GM19438 (cell line): Measurements from ENCODE around the gene TTK.

Experiments
- ATAC-seq: cut with Tn5 transposase; IDR thresholded peaks from one replicate; pipeline ENCODE4 v1.9.1; 2021; ENCODE audit warnings: low read depth; ENCODE audit not compliant: unreplicated experiment

TTK gene

DNA sequence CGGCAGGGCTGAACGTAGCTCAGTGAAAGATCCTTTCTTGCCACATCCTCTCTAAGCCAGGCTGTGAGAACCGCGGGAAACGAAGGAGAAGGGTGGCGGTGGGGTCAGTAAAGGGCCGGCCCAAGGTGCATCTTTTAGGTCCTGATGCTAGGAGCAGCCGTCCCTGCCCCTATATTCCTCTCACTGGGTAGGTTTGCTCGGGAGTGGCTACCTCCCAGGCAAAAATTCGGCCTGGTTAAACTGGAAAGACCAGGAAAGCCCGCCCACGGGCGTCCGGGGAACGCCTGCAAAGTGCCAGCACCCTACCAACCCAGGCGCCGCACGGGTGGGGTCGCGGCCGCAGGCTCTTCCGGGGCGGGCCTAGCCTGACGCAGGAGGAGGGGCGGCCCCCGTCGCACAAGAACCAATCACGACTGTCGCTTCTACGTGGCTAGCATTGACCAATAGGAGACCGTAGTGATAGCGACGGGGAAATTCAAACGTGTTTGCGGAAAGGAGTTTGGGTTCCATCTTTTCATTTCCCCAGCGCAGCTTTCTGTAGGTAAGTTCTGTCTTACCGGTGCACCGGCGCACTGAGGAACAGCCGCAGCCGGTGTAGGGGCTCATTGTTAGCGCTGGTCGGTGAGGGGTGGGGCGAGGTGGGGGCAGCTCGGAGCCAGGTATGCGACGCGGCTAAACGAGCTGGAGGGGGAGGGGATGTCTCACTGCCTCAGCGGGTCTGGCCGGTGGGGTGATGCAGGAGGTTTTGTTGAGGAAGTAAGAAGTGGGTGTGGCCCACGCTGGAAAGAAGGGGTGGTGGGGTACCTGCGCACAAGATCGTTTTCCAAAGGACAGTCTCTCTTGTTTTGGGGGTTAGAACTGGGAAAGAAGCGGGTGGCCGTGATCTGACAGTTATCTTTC, at the start of gene TTK:
TTK (plus strand) TSS at position 477 of the 900 bp plus-strand sequence. CDS start 1,195 bp downstream, outside the sequence.
- ATAC-seq: peak; percentile 100

DNA sequence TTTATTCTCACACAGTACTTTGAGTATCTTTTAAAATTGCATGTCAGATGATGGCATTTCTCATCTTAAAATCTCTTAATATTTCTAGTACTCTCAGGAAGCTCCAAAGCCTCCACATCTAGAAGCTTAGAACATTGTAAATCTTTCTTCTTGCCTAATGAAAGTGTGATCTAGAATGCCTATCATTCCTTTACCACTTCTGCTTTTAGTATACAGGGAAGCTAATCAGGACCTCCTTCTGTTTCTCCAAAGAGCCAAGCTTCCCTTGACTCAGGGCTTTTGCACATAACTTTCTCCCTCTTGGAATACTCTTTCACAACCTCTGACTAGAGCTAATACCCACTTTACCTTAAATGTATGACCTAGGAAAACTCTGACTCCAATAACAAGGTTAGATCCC, 49.6 kb upstream of the TTK start:
- no peak for ATAC-seq

DNA sequence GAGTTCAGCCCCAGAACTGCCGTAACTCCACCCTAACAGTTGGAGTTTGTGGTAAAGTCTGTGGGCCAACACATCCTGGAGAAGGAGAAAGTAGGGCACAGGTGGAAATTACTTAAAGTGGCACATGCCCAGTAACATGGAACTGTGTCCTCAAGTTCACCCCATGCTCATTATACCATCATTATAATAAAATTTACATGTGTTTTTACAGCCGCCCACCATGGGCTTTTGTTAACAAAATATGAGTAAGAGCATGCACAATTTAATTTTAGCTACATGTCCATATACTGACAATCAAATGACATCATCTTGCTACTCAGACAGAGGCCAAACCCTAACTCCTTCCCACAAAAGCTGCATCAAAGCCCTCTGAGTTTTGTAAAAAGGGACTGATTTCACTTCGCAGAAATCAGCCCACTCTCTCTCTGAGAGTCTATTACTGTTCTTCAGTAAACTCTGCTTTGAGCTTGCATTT, 39.8 kb upstream of the TTK start:
- ATAC-seq: no peak

DNA sequence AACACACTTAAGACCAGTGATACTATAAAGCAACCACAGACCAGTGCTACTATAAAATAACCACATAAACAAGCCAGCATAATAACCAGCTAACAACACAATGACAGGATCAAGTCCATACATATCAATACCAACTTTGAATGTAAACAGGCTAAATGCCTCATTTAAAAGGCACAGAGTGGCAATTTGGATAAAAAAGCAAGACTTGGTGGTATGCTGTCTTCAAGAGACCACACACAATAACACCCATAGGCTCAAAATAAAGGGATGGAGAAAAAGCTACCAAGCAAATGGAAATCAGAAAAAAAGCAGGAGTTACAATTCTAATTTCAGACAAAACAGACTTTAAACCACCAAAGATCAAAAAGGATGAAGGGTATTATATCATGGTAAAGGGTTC, 37.3 kb upstream of the TTK start:
- no peak for ATAC-seq

DNA sequence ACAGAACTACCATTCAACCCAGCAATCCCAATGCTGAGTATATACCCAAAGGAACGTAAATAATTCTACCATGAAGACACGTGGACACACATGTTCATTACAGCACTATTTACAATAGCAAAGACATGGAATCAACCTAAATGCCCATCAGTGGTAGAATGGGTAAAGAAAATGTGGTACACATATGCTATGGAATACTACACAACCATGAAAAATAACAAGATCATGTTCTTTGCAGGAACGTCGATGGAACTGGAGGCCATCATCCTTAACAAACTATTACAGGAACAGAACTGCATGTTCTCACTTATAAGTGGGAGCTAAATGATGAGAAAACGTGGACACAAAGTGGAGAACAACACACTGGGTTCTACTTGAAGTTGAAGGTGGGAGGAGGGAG, 34.7 kb upstream of the TTK start:
- ATAC-seq: no peak

DNA sequence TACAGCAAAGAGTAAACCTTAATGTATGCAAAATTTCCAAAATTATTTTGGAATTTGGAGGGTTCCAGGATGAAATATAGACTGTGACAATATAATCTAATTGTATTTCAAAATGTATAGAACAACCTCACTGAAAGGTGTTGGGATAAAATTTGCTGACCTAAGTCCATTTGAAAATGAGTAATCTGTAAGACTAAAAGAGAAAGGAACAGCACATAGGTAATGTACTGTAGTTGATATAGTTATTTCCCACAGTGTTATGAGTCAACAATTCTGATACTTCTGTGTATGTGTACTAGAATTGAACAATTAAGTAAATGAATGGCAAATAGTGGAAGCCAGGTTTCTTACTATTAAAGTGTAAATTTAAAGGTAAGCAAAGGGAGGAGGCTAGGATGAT, 33.3 kb upstream of the TTK start:
- ATAC-seq: no peak

DNA sequence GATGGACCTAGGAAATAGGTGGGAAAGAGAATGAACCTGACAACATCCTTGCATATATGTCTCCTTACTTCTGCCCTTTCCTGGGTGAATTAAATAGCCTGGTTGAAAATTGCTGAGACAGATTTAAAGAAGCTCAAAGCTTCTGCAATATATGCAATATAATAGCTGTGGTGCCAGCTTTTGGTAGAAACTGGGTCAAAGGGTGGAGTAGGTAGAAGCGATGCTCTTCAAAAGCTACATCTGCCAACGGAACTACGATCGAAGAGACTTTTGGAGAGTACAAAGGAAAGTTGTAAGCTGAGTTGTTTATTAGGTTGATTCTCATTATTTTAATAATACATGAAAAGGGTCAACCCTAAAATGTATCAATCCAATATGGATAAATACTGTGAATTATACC, 22.8 kb upstream of the TTK start:
- no peak for ATAC-seq

DNA sequence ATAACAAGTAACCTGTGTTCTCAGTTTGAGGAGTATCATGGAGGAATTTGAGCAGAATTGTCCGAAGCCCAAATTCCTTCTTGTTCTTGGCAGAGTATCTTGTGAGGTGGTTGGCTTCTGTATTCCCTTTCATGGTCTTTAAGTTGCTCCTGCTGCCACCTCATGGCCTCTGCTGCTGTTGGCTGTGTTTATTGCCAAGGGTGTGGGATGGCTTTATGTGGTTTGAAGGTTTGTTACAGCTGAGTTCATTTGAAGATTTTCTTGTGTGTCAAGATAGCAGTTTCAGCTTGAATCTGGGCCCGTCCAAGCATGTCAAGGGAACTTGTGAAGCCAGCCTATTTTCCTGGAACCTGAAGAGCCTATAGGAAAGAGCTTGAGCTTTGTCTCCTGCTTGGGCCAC, 20.2 kb upstream of the TTK start:
- peak; percentile 75 for ATAC-seq

DNA sequence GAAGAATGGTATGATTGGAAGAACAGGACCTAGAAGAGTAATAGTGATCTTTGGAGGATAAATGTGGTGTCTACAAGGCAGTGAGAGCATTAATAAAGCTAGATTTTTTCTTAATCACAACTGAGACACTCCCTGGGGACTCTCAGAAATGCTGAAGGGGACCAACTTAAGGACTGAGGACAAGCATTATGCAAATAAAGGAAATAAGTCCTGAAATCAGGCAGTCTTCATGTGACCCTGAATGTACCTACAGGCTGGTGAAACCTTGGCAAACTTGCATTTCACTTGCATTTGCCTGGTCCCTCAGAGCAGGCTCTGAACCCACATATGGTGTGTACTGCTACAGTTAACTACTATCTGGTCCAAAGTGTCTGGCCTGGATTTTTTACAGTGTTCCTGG, 19.3 kb upstream of the TTK start:
- no peak for ATAC-seq

DNA sequence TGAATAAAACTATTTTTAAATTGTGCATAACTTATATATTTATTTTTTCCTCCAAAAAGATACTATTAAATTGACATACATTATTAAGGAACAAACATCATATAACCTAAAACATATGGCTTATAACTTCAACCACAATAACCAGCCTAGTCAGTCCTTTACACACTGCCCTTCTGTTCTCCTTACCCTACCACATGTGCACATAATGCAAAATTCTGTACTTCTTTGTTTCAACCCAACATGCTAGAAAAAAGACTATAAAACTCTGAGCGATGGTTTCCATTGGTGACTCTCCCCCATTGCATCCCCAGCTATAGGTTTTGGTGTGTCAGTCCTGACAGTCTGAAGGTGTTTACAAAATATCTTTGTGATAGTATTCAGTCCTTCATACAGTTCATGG, 14.8 kb upstream of the TTK start:
- ATAC-seq: no peak

DNA sequence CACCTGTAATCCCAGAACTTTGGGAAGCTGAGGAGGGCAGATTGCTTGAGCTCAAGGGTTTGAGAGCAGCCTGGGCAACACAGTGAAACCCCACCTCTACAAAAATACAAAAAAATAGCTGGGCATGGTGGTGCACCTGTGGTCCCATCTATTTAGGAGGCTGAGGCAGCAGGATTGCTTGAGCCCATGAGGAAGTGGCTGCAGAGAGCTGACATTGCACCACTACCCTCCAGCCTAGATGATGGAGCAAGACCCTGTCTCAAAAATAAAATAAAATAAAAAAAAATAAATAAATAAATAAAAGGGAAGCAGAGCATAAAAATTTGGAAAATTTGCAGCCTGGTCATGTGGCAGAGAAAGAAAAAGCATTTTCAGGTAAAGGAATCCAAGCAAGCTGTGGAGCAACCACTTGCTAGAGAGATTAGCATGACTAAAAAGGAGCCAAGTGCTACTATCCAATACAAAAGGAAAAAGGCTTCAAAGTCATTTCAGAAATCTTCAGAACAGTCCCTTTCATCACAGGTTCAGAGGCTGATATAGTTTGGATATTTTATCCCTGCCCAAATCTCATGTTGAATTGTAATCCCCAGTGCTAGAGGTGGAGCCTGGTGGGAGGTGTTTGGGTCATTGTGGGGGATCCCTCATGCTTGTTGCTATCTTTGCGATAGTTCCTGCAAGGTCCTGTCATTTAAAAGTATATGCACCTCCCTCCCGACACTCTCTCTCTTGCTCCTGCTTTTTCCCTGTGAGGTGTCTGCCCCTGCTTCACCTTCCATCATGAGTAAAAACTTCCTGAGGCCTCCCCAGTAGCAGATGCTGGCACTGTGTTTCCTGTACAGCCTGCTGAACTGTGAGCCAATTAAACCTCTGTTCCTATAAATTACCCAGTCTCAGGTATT, 11.2 kb upstream of the TTK start:
- no peak for ATAC-seq

DNA sequence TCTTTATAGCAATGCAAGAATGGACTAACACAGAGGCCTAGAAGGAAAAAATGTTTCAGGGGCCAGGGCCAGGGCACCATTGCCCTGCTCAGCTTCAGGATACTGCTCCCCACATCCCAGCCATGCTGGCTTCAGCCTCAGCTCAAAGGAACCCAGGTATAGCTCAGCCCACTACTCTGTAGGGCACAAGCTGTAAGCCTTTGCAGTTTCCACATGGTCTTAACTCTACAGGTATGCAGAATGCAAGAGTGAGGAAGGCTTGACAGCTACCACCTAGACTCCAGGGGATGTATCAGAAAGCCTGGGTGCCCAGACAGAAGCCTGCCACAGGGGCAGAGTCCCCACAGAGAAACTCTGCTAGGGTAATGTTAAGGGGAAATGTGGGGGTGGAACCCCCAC, 10.5 kb upstream of the TTK start:
- no peak for ATAC-seq

DNA sequence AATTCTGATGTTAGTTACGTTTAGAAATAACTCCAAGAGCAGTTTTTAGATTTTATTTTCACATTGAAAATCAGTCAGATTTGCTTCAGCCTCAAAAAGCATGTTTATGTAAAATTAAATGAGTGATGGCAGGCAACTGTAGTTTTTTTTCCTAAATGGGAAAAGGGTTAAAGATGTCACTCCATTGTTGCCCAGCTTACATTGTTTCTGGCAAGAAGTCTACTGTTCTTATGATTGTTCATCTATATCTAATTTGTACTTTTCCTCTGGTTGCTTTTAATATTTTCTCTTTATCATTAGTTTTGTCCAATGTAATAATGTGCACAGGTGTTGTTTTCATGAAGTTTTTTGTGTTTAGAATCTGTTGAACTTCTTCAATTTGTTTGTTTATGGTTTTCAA, 6.7 kb upstream of the TTK start:
- no peak for ATAC-seq

DNA sequence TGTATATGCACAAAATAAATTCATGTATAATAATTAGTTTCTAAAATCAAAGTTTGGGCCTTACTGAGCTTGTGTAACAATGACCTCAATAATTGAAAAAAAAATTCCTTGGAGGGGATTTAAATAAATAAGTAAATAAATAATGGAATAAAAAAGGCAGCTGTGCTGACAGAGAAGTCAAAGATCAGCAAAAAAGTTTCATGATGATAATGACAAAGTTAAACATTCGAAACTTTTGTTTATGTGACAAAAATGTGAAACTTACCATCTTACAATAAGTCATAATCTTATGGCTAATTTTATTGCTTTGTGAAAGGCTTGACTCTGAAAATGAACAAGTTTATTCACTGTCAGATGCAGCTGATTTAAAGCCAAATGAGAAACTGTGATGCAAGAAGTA, 3.1 kb upstream of the TTK start:
- ATAC-seq: no peak

DNA sequence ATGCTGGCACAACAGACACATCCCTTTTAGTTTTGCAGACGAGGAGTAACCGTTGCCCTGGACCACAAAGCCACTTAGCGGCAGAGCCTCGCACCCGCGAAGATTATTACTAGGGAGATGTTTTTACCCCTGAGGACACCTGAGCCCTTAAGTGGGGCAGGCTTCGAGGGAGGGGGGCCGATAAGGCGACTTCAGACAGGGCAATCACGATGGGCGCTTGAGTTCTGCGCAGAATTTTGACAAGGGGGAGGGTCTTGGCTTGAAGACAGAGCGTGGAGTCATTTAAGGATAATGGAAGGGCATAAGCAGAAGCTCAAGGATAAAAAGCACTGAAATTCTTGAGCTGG, 650 bp upstream of the TTK start:
- peak; percentile 12 for ATAC-seq

DNA sequence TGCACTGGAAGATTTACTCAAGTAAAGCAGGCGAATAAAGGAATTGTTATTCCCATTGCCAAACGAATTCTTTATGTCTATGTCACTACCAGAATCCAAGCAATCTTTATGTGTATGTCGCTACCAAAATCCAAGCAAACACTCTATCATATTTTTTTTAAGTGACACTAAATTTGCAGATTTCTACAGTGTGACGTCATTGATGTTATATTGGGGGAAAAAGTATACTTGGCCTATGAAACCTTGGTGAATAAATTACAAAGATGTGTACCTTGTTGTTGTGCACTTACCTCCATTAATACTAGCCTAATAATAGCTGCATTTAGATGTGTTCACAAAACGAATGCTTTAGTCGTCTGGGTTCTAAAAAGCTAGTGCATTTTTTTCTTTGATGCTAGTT, 957 bp downstream of the TTK start:
- ATAC-seq: no peak

DNA sequence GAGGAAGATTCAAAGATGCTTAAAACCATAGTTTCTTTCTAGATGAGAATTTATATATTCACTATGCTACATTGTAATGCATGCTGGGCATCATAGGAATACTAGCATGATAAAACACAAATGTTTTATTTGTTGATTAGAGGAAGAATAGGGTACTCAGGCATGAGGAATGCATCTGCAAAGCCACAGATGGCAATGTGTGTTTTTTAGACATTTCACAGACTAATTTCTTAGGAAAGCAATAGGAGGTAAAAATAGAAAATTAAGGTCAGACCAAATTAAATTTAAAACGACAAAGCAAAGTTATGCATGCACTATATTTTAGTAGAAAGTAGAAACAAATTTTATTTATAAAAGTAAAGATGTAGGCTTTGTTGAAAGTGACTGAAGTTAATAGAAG, 2.1 kb downstream of the TTK start:
- ATAC-seq: no peak

DNA sequence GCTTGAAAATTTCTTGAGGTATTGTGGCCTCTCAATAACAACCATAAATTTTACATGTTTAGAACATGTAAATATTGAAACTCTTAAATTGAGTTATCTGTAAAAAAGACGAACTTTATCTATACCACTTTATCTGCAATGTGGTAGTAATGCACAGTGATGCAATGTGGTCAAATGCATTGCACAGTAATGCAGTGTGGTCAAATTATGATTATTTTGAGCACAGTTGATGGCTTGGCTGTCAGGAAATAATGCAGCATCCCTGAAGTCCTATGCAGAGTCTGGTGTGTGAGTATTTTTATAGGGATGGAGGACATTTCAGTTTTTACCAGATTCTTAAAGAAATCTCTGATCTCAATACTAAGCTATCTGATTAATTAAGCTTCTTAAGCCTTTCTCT, 5.1 kb downstream of the TTK start:
- no peak for ATAC-seq

DNA sequence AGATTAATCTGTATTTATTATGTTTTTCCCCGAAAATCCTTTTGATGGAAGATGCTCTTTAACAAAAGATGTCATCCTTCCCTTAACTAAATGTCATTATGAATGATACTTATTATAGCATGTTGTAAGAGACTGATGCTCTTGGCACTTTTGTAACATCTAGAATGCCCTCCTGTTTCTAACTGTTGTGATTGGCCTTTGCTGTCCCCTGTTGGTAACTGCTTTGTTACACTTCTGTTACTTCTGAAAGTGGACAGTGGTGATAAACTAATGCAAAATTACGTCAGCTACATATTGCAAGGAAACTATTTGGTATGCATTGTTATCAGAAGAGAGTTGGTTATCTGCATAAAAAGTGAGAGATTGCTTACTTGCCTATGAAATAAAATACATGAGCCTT, 5.8 kb downstream of the TTK start:
- ATAC-seq: no peak

DNA sequence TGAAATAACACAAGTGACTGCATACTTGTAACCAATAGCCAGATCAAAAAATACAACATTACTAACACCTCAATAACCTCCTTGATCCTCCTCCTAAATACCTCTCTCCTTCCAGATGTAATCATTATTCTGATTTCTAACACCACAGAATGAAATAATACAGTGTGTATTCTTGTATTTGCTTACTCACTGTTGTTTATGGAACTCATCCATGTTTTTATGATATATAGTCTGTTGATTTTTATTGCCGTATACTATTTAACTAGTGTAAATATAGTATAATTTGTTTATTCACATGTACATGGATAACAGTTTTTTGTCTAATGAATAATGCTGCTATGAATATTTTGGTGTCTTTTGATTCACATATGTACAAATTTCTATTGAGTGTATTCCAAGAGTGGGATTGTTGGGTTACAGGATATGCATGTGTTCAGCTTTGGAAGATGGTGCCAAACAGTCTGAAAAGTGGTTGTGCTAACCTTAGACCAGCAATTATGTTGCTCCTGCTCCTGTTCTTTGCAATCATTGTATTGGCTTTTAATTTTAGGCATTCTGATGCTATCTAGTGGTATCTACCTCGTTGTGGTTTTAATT, 11.5 kb downstream of the TTK start:
- ATAC-seq: no peak

DNA sequence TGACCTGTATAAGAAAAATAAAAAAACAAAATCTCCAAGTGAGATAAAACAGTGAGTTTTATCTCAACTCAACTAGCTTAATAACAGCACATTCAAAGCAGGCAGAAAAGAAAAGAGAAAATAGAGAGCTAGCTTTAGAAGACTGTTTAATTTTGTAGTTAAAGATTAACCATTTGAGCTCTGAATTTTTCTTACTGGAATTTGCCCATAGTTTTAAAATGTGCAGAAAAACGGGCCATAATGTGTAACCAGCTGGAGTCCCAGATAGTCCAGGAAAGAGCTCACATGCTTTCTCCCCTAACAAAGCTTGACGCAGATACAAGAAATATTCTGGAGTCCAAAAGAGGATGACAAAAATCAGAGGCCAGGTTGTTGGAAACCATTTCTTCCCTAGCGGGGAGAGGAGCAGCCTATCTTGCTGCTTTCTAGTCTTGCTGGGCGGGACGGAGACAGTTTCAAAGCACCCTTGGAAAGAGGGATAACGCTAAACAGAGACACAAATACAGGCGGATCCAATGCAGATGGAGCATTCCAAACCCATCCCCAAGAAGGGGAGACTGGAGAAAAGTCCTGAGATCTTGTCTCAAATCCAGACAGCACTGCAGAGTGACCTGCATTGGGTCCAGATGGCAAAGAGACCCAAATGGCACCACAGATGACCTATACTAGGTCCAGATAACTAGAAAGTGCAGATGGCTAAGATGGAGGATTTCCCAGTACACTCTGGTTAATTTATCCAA, 16.1 kb downstream of the TTK start:
- ATAC-seq: no peak
